ENCODE measurements around the gene AKNA. TPM values are rescaled to one million over a fixed set of nuclear protein-coding genes. Genes with fewer than 3 reads are reported as not detected.
A peak's percentile ranks its signal among the peaks of the same experiment; 100 is the strongest.

AKNA gene
- total RNA-seq, 3 donors from 2014 or later (not counting 1 experiment from before 2014, with no cell fraction given), result 577 to 743 (median 676) TPM

GRCh38 chr9:114357360-114357759, 30.4 kb downstream of the AKNA start:
- peak overlapping the region; percentile 4 for H3K27ac ChIP-seq (ENCODE audit: low read length)
- no peaks in the 10 kb centered on the region for H3K27me3 Mint-ChIP-seq (ENCODE audit: low read depth in 2 of 2)
- DNase-seq (no peak), ATAC-seq (no peak)
- WGBS (ENCODE audit: insufficient coverage), result 95% methylated on average over 6 of the region's 6 CpGs
- no peaks in the 10 kb centered on the region for H3K27me3 ChIP-seq (ENCODE audit: control insufficient read depth, insufficient read depth, low read length)
- TF ChIP-seq, protein P1, sequence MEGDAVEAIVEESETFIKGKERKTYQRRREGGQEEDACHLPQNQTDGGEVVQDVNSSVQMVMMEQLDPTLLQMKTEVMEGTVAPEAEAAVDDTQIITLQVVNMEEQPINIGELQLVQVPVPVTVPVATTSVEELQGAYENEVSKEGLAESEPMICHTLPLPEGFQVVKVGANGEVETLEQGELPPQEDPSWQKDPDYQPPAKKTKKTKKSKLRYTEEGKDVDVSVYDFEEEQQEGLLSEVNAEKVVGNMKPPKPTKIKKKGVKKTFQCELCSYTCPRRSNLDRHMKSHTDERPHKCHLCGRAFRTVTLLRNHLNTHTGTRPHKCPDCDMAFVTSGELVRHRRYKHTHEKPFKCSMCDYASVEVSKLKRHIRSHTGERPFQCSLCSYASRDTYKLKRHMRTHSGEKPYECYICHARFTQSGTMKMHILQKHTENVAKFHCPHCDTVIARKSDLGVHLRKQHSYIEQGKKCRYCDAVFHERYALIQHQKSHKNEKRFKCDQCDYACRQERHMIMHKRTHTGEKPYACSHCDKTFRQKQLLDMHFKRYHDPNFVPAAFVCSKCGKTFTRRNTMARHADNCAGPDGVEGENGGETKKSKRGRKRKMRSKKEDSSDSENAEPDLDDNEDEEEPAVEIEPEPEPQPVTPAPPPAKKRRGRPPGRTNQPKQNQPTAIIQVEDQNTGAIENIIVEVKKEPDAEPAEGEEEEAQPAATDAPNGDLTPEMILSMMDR (IDR thresholded peaks at IDR 0.05), result no peak
- H3K9me3 Mint-ChIP-seq, result no peaks in the 10 kb centered on the region
- H3K4me3 Mint-ChIP-seq, result no peak overlapping the region
- peaks cover 29 to 42% of the 10 kb centered on the region in 2 donors for H3K4me1 Mint-ChIP-seq
- H3K9me3 ChIP-seq (ENCODE audit: control insufficient read depth, insufficient read depth, low read length), result no peaks in the 10 kb centered on the region
- peaks cover 32% of the 10 kb centered on the region for H3K4me1 ChIP-seq (ENCODE audit: control insufficient read depth, insufficient read depth, low read length)
- intact Hi-C loops (cut with micrococcal nuclease), result no loop called here
- peaks cover 88% of the 10 kb centered on the region for H3K36me3 ChIP-seq (ENCODE audit: control insufficient read depth, insufficient read depth, low read length)
- H3K27ac Mint-ChIP-seq, result peak overlapping the region; percentile 79 to 82
- H3K4me3 ChIP-seq (ENCODE audit: low read length), result no peak overlapping the region
- H3K36me3 Mint-ChIP-seq, result peaks cover 20% of the 10 kb centered on the region

DNA sequence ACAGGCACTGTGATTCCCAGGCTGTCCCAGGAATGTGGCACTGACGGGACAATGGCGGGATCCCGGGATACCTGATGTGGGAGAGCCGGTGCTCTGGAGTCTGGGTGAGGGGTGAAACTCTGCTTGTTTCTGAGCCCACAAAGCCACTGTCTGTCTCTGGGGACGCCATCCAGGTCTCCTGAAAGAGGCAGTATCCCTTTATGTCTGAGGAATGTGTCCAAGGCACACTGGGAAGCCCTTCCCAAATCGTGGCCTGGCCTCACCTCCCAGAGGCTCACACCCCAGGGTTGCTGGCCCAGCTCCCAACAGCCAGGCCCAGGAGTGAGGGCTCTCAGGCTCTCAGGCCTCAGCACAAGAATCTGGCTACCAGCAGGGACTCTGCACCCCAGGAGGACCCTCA, 31.0 kb downstream of the AKNA start:
- WGBS (ENCODE audit: insufficient coverage), result 96% methylated on average over 6 of the region's 6 CpGs
- Histone ChIP-seq H3K4me3 (ENCODE audit: low read length) (no peak overlapping the region), H3K9me3 (ENCODE audit: control insufficient read depth, insufficient read depth, low read length) (no peaks in the 10 kb centered on the region), H3K27ac (ENCODE audit: low read length) (peak overlapping the region; percentile 4), H3K27me3 (ENCODE audit: control insufficient read depth, insufficient read depth, low read length) (no peaks in the 10 kb centered on the region), H3K36me3 (ENCODE audit: control insufficient read depth, insufficient read depth, low read length) (peaks cover 88% of the 10 kb centered on the region), H3K4me1 (ENCODE audit: control insufficient read depth, insufficient read depth, low read length) (peaks cover 27% of the 10 kb centered on the region)
- TF ChIP-seq, protein P1 (IDR thresholded peaks at IDR 0.05), result no peak
- Mint-ChIP-seq H3K36me3 (peaks cover 20% of the 10 kb centered on the region), H3K4me1 (peaks cover 28 to 41% of the 10 kb centered on the region in 2 donors), H3K27ac (peak overlapping the region; percentile 79 to 82), H3K4me3 (no peak overlapping the region), H3K27me3 (ENCODE audit: low read depth in 2 of 2) (no peaks in the 10 kb centered on the region), H3K9me3 (no peaks in the 10 kb centered on the region)
- ATAC-seq (no peak), DNase-seq (no peak)
- intact Hi-C loops (cut with micrococcal nuclease), result no loop called here

GRCh38 chr9:114355821-114356220, 32.0 kb downstream of the AKNA start:
- no peaks in the 10 kb centered on the region for H3K27me3 ChIP-seq (ENCODE audit: control insufficient read depth, insufficient read depth, low read length)
- intact Hi-C loops (cut with micrococcal nuclease), result no loop called here
- TF ChIP-seq, protein P1 (IDR thresholded peaks at IDR 0.05), result no peak
- Mint-ChIP-seq H3K4me1 (peaks cover 22 to 31% of the 10 kb centered on the region in 2 donors), H3K27ac (peak overlapping the region; percentile 79 to 82), H3K4me3 (no peak overlapping the region), H3K27me3 (ENCODE audit: low read depth in 2 of 2) (no peaks in the 10 kb centered on the region), H3K9me3 (no peaks in the 10 kb centered on the region), H3K36me3 (peaks cover 13% of the 10 kb centered on the region)
- no peak overlapping the region for H3K27ac ChIP-seq (ENCODE audit: low read length)
- H3K4me3 ChIP-seq (ENCODE audit: low read length), result no peak overlapping the region
- H3K9me3 ChIP-seq (ENCODE audit: control insufficient read depth, insufficient read depth, low read length), result no peaks in the 10 kb centered on the region
- DNase-seq (no peak), ATAC-seq (no peak)
- WGBS (ENCODE audit: insufficient coverage), result 96% methylated on average over 6 of the region's 6 CpGs
- peaks cover 18% of the 10 kb centered on the region for H3K4me1 ChIP-seq (ENCODE audit: control insufficient read depth, insufficient read depth, low read length)
- peaks cover 88% of the 10 kb centered on the region for H3K36me3 ChIP-seq (ENCODE audit: control insufficient read depth, insufficient read depth, low read length)

DNA sequence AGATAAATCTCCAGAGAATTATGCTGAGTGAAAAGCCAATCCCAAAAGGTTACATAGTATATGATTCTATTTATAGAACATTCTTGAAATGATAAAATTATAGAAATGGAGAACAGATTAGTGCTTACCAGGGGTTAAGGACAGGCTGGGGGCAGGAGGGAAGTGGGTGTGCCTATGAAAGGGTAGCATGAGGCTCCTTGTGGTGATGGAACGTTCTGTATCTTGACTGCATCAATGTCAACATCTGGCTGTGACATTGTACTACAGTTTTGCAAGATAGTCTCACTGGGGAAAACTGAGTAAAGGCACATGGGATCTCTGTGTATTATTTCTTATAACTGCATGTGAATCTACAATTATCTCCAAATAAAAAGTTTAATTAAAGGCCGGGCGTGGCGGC, 35.9 kb downstream of the AKNA start:
- H3K27ac ChIP-seq (ENCODE audit: low read length), result no peak overlapping the region
- TF ChIP-seq, protein P1 (IDR thresholded peaks at IDR 0.05), result no peak
- no peak for ATAC-seq
- Mint-ChIP-seq H3K9me3 (no peaks in the 10 kb centered on the region), H3K4me3 (no peak overlapping the region), H3K4me1 (peaks cover 29 to 38% of the 10 kb centered on the region in 2 donors), H3K27me3 (ENCODE audit: low read depth in 2 of 2) (no peaks in the 10 kb centered on the region), H3K36me3 (peaks cover 17% of the 10 kb centered on the region), H3K27ac (peak overlapping the region; percentile 85 to 98)
- no peak for DNase-seq
- peaks cover 20% of the 10 kb centered on the region for H3K4me1 ChIP-seq (ENCODE audit: control insufficient read depth, insufficient read depth, low read length)
- peaks cover 87% of the 10 kb centered on the region for H3K36me3 ChIP-seq (ENCODE audit: control insufficient read depth, insufficient read depth, low read length)
- H3K9me3 ChIP-seq (ENCODE audit: control insufficient read depth, insufficient read depth, low read length), result no peaks in the 10 kb centered on the region
- intact Hi-C loops (cut with micrococcal nuclease), result no loop called here
- WGBS (ENCODE audit: insufficient coverage), result 77% methylated on average over 4 of the region's 4 CpGs
- H3K27me3 ChIP-seq (ENCODE audit: control insufficient read depth, insufficient read depth, low read length), result no peaks in the 10 kb centered on the region
- no peak overlapping the region for H3K4me3 ChIP-seq (ENCODE audit: low read length)

All from natural killer cell (primary cell).